Middle frontal gyrus (tissue), 1 donor: ENCODE data around the gene HRAS.

Experiments used
- DNase-seq: peaks from one replicate; pipeline ENCODE4 v3.0.0-alpha.2; 2015; ENCODE audit warnings: low spot score; ENCODE audit errors: extremely low spot score

The HRAS gene

DNA sequence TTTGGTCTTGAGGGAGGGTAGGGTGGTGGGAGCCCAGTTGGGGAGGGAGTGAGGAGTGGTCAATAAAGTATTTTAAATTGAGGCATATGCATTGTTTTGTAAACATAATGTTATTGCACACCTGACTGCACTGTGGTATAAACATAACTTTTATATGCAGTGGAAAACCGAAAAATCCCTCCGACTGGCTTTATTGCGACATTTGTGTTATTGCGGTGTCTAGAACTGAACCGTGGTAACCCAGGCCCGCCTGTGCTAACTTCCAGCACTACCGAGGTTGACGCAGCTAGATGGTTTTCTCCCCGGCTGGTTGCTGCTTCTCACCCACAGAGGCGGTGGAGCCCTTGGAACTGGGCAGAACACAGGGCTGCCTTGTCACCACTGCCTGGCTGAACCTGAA is 20.8 kb downstream of the HRAS start:
- no peak for DNase-seq

DNA sequence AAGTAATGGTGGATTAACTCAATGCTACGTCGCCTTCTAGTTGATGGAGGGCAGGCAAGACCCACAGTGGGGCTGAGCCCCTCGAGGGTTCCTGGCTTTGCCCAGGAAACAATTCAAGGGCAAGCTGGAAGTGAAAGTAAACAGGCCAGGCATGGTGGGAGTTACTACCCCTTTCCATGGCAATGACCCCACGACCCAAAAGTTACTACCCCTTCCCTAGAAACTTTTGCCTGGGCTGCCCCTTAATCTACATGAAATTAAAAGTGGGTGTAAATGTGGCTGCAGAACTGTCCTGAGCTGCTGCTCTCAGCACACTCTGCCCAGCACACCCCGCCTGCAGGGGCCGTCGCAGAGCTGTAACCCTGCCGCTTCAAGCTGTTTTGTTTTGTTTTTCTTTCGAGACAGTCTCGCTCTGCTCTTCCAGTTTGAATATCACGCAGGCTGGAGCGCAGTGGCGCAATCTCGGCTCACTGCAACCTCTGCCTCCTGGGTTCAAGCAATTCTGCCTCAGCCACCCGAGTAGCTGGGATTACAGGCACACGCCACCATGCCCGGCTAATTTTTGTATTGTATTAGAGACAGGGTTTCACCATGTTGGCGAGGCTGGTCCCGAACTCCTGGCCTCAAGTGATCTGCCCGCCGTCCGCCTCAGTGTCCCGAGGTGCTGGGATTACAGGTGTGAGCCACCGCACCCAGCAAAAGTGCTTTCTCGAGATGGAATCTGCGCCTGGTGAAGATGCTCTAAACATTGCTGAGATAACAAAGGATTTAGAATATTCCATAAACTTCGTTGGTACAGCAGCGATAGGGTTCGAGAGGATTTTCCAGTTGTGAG is 22.4 kb downstream of the HRAS start:
- no peak for DNase-seq

DNA sequence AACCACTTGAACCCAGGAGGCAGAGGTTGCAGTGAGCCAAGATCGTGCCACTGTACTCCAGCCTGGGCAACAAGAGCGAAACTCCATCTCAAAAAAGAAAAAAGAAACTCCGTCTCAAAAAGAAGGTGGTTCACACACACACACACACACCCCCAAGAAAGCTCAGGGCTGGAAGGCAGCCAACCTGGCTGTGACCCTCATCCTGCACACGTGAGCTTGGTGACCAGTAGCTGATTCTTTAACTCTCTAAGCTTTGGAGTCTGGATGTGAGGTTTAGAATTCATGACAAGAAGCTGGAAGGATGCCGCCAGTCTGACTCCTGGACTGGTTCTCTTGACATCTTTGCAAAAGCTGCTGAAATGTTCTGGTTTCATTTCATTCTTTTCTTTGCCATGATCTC is 26.4 kb downstream of the HRAS start:
- no peak for DNase-seq

DNA sequence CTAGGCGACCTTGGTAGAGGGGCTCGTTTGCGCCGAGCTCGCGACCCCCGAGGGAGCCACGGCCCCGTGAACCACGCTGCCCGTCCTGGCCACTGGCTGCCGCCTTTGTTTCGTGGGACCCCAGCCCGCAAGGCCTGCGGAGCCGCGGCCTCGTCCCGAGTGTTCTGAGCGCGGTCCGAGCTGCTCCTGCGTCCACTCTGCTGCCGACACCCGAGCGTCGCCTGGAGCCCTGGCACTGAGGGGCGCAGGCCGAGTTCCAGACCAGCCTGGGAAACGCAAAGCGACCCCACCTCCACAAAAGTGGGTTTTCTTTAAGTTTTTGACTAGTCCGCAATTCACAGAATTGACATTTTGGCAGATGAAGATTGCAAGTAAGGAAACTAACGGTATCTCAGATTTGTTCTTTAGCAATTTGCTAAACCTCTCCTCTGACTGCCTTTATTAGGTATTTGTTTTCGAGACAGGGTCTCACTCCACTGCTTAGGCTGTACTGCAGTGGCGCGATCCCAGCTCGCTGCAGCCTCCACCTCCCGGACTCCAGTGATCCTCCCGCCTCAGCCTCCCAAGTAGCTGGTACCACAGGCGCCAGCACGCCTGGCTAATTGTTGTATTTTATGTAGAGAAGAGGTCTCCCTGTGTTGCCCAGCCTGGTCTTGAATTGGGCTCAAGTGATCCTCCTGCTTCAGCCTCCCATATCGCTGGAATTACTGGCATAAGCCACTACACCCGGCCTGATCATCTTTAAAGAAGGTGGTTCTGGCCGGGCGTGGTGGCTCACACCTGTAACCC is 27.5 kb downstream of the HRAS start:
- DNase-seq: no peak

DNA sequence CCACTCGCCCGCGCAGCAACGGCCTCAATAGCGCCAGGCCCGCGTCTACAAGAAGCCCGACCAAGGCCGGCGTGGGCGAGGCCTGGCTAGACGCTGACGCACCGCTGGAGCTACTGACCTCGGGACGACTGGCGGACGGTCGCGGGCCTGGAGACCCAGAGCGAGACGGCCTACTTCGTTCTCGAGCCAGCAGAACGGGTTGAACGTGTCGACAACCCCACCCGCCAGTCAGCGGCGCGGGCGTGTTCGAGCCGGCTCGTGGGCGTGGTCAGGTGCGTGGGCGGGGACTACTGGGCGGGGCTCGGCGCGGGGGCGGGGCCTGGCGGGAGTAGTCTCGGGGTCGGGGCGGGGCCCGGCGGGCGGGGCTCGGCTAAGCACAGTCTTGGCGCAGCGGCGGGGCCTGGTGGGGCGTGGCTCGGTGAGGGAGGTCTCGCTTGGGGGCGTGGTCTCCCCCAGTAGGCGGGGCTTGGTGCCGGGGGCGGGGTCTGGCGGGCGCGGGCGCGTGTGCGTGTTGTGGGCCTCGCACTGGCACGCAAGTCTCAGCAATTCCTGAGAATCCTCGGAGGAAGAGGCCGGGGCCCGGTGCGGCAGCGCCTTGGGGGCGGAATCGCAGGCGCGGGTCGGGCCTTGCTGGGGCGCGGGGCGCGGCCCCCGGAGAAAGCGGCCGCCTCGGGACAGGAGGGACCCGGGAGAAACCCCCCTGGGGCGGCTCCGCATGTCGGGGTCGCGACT is 28.2 kb downstream of the HRAS start, which contains the start of gene RNH1:
TSS of gene RNH1 (minus strand) at position 248 of the 732 bp plus-strand sequence. CDS start 5,080 bp downstream, outside the sequence.
- DNase-seq: peak; percentile 82

DNA sequence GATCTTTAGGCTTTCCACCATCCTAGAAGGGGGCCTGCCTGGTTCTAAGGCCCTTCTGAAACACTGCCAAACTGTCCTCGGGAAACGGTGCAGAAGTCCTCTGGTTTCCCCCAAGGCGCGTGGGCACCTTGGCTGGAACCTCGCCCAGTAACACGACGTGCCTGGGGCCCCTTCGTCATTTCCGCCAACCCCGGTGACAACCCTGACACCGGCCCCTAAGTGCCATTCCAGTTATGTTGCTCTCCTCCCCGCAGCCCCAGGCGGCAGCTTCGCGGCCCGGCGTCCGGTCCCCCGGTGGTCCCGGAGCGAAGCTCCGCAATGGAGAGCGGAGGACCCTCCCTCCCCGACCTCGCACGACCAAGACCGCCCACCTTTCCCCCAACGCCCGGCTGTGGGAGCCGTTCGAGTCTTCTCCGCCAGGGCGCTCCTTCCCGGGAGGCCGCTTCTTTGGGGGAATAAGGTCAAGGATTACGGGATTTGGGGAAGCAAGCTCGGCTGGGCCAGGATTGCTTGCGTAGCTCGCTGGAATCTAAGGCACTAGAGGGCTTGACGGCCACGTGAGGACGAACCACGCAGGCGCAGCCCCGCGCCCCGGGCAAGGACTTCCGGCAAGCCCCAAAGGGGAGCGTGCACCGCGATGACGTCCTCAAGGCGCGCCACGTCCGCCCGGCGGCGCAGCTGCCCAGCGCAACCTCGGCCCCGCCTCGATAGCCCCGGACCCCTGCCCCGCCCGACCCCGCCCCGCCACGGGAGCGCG is 29.0 kb downstream of the HRAS start:
- DNase-seq: peak; percentile 96

DNA sequence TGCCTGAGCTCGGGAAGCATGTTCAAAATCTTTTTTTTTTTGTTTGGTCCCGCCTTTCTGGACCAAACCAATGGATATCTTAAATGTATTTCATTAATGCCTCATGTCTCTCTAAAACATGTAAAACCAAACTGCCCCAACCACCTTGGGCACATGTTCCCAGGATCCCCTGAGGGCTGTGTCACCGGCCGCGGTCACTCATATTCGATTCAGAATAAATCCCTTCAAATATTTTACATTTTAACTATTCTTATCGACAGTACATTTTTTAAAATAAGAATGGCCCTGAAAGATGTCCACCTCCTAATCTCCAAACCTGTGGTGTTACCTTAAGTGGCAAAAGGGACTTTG is 30.4 kb downstream of the HRAS start:
- DNase-seq: no peak

DNA sequence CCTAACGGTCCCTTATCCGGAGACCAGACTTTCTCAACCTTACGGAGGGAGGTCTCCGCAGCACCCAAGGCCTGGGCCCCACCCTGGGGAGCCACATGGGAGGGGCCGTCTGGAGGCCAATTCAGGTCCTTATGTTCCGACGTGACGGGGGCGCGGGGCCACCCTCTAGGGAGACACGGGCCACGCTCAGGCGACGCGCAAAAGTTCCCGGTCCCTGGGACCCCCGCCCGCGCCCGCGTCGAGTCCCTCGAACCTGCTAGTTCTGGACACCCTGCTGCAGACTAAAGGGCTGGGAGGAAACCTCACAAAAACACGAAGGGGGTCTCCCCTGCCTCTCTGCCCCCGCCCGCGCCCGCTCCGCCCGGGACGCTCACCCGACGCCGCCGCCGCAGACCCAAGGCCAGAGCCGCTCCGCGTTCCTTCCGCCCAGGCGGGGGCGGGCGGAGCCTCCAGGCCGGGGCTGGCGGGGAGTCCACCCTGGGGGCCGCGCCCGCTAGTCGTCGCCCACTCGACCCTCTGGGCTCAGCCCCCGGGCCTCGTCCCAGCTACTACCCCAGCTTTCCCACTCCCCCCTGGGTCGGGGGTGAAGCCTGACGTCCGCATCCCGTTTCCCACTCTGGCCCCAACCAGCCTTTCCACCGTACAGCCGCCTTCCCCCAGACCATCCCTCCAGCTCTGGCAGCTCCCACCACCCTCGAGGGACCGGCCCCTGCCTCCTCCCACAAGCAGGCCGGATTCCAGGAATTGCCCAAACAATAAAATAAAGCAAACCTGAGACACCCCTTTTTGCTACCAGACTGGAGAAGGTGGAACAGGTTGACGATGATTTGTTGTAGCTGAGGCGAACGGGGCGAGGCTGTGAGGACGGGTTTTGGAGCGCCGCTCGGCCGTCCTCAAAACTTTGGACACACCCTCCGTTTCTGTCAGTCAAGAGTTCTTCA is 31.1 kb downstream of the HRAS start:
- no peak for DNase-seq

DNA sequence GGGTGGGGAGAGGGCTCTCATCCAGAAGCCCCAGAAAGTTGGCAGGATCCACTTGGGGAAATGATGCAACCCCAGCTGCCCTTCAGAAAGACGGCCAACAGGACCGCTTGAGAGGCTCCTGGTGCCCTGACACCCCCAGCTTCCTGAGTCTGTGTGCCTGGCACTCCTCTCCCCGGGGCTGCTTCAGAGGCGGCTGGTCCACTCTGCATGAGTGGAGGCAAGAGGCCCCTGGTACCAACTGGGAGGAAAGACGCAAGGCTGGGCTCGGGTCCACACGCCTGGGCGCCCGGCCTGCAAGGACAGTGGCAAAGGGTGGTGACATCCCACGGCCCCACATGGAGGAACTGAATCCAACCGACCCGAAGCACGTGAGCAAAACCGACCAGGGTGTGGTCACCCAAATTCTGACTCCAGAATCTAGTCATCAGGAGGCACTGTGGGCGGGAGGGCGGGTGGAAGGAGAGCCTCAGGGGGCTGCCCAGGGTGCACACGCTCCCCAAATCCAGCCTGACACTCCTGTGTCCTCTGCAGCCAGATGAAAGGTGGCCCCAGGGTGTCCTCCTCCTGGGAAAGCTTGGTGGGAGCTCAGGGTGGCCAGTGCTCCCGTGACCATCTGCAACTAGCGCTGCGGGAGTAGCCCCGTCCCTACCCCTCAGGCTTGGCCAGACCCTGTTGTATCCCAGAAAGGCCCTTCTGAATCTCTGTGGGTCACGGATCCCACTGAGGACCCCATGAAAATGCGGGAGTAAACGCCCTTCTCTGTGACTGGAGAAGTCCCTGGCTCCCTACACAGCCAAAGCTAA is 32.0 kb downstream of the HRAS start:
- peak; percentile 77 for DNase-seq

DNA sequence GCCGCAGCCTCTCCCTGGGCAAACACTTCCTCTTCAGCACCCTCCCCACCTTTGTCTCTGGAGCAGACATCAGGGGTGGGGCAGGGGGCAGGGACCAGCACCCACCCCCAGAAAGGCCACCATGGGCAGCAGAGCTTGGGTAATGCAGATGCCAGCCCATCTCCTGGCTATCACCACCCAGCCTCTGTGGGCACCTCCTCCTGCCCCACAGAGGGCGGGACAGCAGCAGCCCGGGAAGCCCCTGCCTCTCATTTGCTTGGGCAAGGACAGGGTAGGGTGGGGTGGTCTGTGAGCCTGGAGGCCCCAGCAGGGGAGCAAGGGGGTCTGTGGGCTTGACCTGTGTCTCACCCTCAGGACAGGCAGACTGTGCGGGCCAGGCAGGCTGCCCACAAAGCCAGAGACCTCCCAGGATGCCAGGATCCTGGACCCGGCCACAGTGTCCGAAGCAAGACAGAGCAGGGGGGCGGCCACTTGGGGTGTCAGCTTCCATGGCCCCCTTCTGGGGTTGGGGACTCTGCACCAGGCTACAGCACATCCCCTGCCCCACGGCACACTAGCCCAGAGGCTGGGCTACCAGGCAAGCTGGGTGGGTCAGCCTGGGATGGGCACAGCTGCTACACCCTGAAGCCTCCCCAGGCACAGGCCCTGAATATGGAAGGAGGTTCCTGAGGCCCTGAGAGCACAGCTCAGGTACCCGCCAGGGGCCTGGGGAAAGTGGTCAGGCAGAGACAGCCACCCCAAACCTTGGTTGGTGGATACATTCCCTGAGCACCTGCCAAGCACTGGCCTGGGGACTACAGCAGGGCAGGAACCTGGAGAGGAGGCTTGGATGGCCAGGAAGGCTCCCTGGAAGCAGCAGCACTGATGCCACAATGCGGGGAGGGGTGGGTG is 32.8 kb downstream of the HRAS start:
- no peak for DNase-seq

DNA sequence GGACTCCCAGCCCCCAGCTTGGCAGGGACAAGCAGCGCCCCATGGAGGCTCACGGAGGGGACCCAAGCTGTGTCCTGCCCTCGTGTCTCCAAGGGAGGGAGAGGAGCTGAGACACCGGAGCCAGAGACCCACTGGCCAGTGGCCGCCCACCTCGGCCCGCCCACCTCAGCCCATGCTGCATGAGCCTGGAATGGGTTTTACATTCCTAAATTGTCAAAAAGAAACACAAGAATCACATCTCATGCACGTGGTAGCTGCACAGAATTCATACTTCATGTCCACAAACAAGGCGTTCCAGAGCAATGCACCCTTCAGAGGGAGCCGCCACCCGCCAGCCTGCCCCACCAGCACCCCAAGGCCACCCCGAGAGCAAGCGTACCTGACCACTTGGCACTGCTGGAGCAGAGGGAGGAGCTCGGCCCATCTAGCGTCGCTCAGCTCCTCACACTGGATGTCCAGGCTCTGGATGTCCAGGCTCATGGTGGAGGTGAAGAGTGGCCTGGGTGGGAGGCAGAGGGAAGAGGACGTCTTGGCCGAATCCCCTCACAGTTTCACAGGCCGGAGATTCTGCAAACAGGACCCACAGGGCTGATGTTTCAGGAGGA is 33.6 kb downstream of the HRAS start:
- no peak for DNase-seq

DNA sequence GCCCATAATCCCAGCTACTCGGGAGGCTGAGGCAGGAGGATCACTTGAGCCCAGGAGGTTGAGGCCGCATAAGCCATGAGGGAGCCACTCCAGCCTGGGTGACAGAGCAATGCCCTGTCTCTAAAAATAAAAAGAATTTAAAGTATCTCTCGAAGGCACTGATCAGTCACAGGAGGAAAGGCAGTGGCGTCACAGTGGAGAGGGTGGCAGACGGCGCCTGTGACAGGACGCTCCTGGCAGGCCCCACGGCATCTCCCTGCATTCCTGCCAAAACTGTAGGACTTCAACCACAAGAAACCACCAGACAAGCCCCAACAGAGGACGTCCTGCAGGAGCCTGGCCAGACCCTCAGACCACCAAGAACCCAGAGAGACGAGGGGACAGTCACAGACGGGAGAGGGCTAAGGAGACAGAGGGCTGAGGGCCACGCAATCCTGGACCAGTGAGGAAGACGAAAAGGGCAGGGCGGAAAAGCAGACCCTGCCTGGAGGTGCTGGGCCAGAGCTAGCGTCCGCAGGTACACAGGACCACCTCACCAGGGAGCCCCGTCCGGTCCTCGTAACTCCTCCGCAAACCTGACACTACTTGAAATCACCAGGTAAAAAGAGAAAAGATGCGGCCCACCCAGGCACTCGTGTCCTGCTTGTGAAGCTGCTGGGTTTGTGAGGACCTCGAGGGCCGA is 34.2 kb downstream of the HRAS start:
- DNase-seq: no peak

DNA sequence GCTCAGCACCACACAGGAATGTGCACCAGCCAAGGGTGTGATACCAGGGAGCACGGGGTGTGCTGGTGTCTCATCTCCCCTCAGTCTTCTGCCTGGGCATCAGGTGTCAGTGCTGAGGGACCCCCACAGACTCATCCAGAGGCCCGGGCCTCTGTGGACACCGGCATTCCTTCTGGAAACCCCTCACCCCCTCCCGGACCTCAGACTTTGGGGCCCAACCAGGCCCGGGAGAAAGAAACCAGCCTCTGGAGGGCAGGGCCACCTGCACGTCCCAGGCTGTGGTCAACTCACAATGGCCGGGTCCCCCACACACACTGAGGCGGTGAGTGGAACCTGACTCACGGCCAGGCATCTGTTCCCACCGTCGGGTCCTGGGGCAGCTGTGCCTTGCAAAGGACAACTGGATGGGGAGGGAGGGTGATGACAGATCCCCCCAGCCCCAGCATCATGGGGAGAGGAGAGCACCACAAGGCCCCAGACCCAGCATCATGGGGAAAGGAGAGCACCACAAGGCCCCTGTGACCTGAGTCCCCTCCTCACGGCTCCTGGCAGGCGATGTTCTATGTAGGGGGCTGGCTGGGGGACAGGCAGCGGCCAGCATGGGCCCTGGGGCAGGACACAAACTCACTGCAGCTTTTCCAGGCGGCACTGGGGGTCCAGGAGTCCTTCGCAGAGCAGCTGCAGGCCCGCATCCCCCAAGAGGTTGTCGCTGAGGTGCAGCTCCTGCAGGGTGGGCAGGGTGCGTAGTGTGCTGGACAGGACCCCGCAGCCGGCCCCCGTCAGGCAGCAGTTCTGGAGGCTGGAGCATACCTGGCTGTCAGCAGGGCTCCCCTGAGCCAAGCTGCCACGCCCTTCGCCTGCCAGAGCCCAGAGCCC is 35.9 kb downstream of the HRAS start:
- DNase-seq: no peak

DNA sequence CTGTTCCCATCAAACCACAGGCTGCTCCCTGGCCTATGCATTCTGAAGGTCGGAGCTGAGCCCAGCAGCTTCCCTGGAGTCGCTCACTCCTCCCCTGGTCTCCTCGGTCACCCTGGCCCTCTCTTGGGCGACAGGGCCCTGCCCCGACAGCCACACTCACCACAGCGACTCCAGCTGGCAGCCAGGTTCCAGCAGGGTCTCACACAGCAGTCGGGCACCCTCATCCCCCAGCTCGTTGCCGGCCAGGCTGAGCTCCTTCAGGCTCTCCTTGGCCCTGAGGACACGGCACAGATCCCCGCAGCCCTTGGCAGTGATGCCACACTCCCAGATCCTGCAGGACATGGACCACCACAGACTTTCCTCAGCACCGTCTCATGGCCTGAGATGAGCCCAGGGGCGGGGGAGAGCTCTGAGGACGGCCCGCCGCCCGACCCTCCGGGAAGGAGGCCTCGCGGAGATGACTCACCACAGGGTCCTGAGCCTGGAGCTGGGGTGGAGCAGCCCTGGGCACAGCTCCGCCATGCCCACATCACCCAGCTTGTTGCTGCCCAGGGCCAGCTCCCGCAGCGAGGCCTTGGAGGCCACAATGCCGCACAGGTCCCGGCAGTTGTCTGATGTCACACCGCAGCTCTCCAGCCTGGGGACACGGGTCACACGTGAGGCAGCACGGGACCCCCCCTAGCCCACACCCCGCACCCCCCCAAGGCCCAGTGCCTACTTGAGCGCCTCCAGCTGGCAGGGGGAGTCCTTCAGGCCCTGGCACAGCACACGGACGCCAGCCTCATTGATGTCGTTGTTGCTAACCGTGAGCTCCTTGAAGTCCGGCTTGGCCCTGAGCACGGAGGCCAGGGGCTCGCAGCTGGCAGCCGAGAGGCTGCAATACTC is 36.8 kb downstream of the HRAS start:
- no peak for DNase-seq

DNA sequence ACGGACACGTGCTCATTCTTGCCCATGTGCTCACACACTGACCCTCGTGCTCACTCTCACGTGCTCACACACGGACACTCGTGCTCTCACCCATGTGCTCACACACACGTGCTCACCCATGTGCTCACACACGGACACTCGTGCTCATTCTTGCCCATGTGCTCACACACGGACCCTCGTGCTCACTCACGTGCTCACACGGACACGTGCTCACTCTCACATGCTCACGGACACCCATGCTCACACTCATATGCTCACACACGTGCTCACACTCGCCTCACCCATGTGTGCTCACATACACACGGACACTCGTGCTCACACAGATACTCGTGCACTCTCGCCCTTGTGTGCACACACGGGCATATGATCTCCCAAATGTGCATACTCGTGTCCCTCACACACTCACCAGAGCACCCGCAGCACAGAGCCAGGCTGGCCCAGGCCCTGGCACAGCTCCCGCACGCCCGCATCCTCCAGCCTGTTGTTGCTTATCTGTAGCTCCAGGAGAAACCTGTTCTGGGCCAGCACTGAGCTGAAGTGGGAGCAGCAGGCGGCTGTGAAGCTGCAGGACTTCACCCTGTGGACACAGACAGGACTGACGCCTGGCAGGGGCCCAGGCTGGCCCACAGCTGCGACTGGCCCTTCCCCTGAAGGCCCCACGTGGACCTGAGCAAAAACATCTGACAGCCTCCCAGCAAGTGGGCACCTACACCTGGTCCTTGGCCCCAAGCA is 37.6 kb downstream of the HRAS start:
- no peak for DNase-seq
